HCT116 (cell line): ENCODE data around the gene ANO2. TPM values are rescaled to one million over a fixed set of nuclear protein-coding genes. Genes with fewer than 3 reads are reported as not detected.

Experiments used
- ATAC-seq: fragments of 200-7000 bp; cut with Tn5 transposase; 2 replicates; pipeline ENCODE4 v1.9.1; 2020; ENCODE audit warnings: mild to moderate bottlenecking, moderate library complexity
- BruUV-seq: library from RNA; stranded (reverse); fragments of 400-500 nt; replicated peaks from 2 replicates; lab custom pipeline; 2021; lab: Mats Ljungman, UMichigan
- CTCF ChIA-PET: fragments of 300-600 bp; sonication (Branson Sonifier 250); formaldehyde crosslinking; loops from one replicate; lab custom pipeline; 2021; ENCODE audit warnings: antibody characterized with exemption; lab: Charles Lee
- POLR2A ChIA-PET: fragments of 300-600, 350-600 bp; sonication (Branson Sonifier 250); formaldehyde crosslinking; loops from one replicate; lab custom pipeline; 2021; ENCODE audit warnings: antibody characterized with exemption; lab: Charles Lee
- RAD21 ChIA-PET, 2 experiments: fragments of 300-600 bp; sonication (Branson Sonifier 250); formaldehyde crosslinking; loops; one replicate each; lab custom pipeline; 2023; ENCODE audit warnings: low total read pairs in 2 of 2; ENCODE audit not compliant: uncharacterized antibody in 2 of 2, unreplicated experiment in 2 of 2, low non-redundant PET in 1 of 2; lab: Charles Lee
- DNase-seq: peaks from one replicate; pipeline ENCODE4 v3.0.0-alpha.2; 2010; ENCODE audit warnings: low read depth, low spot score
- H2AFZ ChIP-seq: fragments of 200-600 bp; shearing (Covaris generic), sonication (generic); 2 replicates; pipeline ENCODE4 v1.6.1; 2017; ENCODE audit warnings: low read depth, mixed run types, mixed read lengths, antibody characterized with exemption, low read length; ENCODE audit not compliant: poor library complexity, severe bottlenecking
- H3K27ac ChIP-seq: 2 replicates; pipeline ENCODE4 v1.5.1; 2012; ENCODE audit warnings: low read depth, low read length
- H3K27me3 ChIP-seq: fragments of 200-600 bp; sonication (generic); 2 replicates; pipeline ENCODE4 v1.6.1; 2016; ENCODE audit warnings: mixed run types, low read length, mixed read lengths; ENCODE audit not compliant: insufficient read depth
- H3K36me3 ChIP-seq, 2 experiments: fragments of 200-500 bp in 1 of 2; fragments of 200-600 bp in 1 of 2; sonication (Bioruptor generic) in 1 of 2; sonication (generic) in 1 of 2; 2 replicates each; pipeline versions ENCODE4 v1.5.1 to v1.6.1; 2014 to 2016; ENCODE audit warnings: low read length in 2 of 2, inconsistent platforms in 1 of 2, mixed read lengths in 1 of 2, mixed run types in 1 of 2; ENCODE audit not compliant: insufficient read depth in 2 of 2, control insufficient read depth in 1 of 2
- H3K4me1 ChIP-seq, 2 experiments: fragments of 200-600 bp in 1 of 2; sonication (generic) in 1 of 2; 2 replicates each; pipeline versions ENCODE4 v1.5.1 to v1.6.1; 2012 to 2017; ENCODE audit warnings: low read length in 2 of 2, inconsistent platforms in 1 of 2, mild to moderate bottlenecking in 1 of 2, mixed read lengths in 1 of 2, mixed run types in 1 of 2, moderate library complexity in 1 of 2; ENCODE audit not compliant: insufficient read depth in 2 of 2, control insufficient read depth in 1 of 2
- H3K4me2 ChIP-seq: fragments of 200-600 bp; sonication (generic); 2 replicates; pipeline ENCODE4 v1.6.1; 2017; ENCODE audit warnings: mixed run types, low read length, mixed read lengths
- H3K4me3 ChIP-seq, 2 experiments: fragments of 200-600 bp in 1 of 2; sonication (generic) in 1 of 2; replicated peaks in 1 of 2; 2 replicates each; pipeline ENCODE4 v1.5.1; 2011 to 2016; ENCODE audit warnings: low read length in 2 of 2, control low read depth in 1 of 2, low read depth in 1 of 2, mild to moderate bottlenecking in 1 of 2, mixed read lengths in 1 of 2, mixed run types in 1 of 2
- H3K79me2 ChIP-seq: fragments of 200-600 bp; sonication (generic); 2 replicates; pipeline ENCODE4 v1.6.1; 2017; ENCODE audit warnings: mild to moderate bottlenecking, mixed run types, low read length, moderate library complexity, mixed read lengths; ENCODE audit not compliant: insufficient read depth
- H3K9ac ChIP-seq: fragments of 200-600 bp; sonication (generic); 2 replicates; pipeline ENCODE4 v1.6.1; 2016; ENCODE audit warnings: low read length, mixed read lengths
- H3K9me2 ChIP-seq: fragments of 200-600 bp; sonication (generic), shearing (Covaris generic); 2 replicates; pipeline ENCODE4 v1.6.1; 2017; ENCODE audit warnings: mixed run types, mild to moderate bottlenecking, moderate library complexity; ENCODE audit not compliant: insufficient read depth
- H3K9me3 ChIP-seq, 2 experiments: fragments of 200-500 bp in 1 of 2; fragments of 200-600 bp in 1 of 2; sonication (Bioruptor generic) in 1 of 2; sonication (generic) in 1 of 2; 2 replicates each; pipeline ENCODE4 v1.6.1; 2014 to 2017; ENCODE audit warnings: low read length in 2 of 2, mixed read lengths in 2 of 2, inconsistent platforms in 1 of 2, low read depth in 1 of 2, mild to moderate bottlenecking in 1 of 2, mixed run types in 1 of 2, moderate library complexity in 1 of 2; ENCODE audit not compliant: control insufficient read depth in 1 of 2, insufficient read depth in 1 of 2
- H4K20me1 ChIP-seq: fragments of 200-600 bp; sonication (generic), shearing (Covaris generic); 2 replicates; pipeline ENCODE4 v1.6.1; 2017; ENCODE audit warnings: mixed run types, mild to moderate bottlenecking, moderate library complexity; ENCODE audit not compliant: insufficient read depth
- CTCF ChIP-seq, 3 experiments: fragments of 200-600 bp in 1 of 3; sonication (generic) in 1 of 3; IDR thresholded peaks in 2 of 3; conservative IDR thresholded peaks in 1 of 3; 2 replicates each; pipeline ENCODE4 v1.5.1; 2012 to 2017; ENCODE audit warnings: low read depth in 2 of 3, low read length in 2 of 3, antibody characterized with exemption in 1 of 3, borderline replicate concordance in 1 of 3, control low read depth in 1 of 3, mild to moderate bottlenecking in 1 of 3, mixed read lengths in 1 of 3, mixed run types in 1 of 3, moderate library complexity in 1 of 3; ENCODE audit not compliant: insufficient read depth in 1 of 3
- ELF1 ChIP-seq: IDR thresholded peaks from 2 replicates; pipeline ENCODE4 v1.6.1; 2012; ENCODE audit warnings: low read depth, borderline replicate concordance
- FOSL1 ChIP-seq: IDR thresholded peaks from 2 replicates; pipeline ENCODE4 v1.6.1; 2012; ENCODE audit warnings: low read depth
- MAX ChIP-seq: IDR thresholded peaks from 2 replicates; pipeline ENCODE4 v1.6.1; 2012
- POLR2AphosphoS5 ChIP-seq: IDR thresholded peaks from 2 replicates; pipeline ENCODE4 v1.6.1; 2011; ENCODE audit warnings: mild to moderate bottlenecking, low read depth, low read length, moderate library complexity
- REST ChIP-seq: IDR thresholded peaks from 2 replicates; pipeline ENCODE4 v1.6.1; 2012; ENCODE audit warnings: low read depth
- SRF ChIP-seq: IDR thresholded peaks from 2 replicates; pipeline ENCODE4 v1.6.1; 2012; ENCODE audit warnings: low read depth
- ZBTB33 ChIP-seq: IDR thresholded peaks from 2 replicates; pipeline ENCODE4 v1.6.1; 2011; ENCODE audit warnings: mild to moderate bottlenecking, low read length, moderate library complexity; ENCODE audit not compliant: insufficient replicate concordance; ENCODE audit errors: extremely low read depth
- ZFX ChIP-seq: fragments of 450-650 bp; IDR thresholded peaks from 2 replicates; pipeline ENCODE4 v1.6.1; 2017
- ZNF274 ChIP-seq: fragments of 200-500 bp; sonication (Bioruptor generic); IDR thresholded peaks from 2 replicates; pipeline ENCODE4 v1.6.1; 2014; ENCODE audit warnings: mild to moderate bottlenecking, low read depth, low read length, inconsistent platforms
- intact Hi-C: fragments of 100-400 bp; cut with micrococcal nuclease; formaldehyde crosslinking; loops from 2 replicates; pipeline ENCODE4 v1.10.0; 2022
- total RNA-seq: library from RNA; stranded (reverse); gene quantifications from one replicate; pipeline ENCODE4 v1.2.1, GENCODE V29; 2021; ENCODE audit not compliant: unreplicated experiment

The ANO2 gene
- total RNA-seq, 1 experiment from 2014 or later: not detected

GRCh38 chr12:5689773-5690172 lies 255.3 kb downstream of the ANO2 start:
- Histone ChIP-seq H3K79me2 (no peaks in the 10 kb centered on the region), H3K9ac (no peak overlapping the region), H3K4me2 (no peak overlapping the region), H3K9me2 (no peaks in the 10 kb centered on the region), H3K4me3 (no peak overlapping the region), H2AFZ (no peak overlapping the region), H3K4me1 (peaks cover 0 to under 1% of the 10 kb centered on the region in 2 experiments; a peak in 1 of 4 replicates), H3K27ac (no peak overlapping the region), H3K27me3 (peaks cover 9% of the 10 kb centered on the region; the same call in 1 of the 2 replicates), H4K20me1 (no peaks in the 10 kb centered on the region), H3K36me3 (no peaks in the 10 kb centered on the region), H3K9me3 (no peaks in the 10 kb centered on the region)
- DNase-seq: peak; percentile 6
- peak; percentile 66; the same call in 1 of the 2 replicates for ATAC-seq
- ChIA-PET POLR2A (no interaction called here), RAD21 (no interaction called here), CTCF (no interaction called here)
- TF ChIP-seq ZNF274 (no peak), CTCF (IDR thresholded peaks at IDR 0.05 in 2 of 3, conservative IDR thresholded peaks at IDR 0.05 in 1 of 3; ENCODE audit: borderline replicate concordance in 1 of 3, insufficient read depth in 1 of 3, low read depth in 2 of 3, low read length in 2 of 3) (peak in 2 of 3 experiments; percentile 22 to 34; a peak in 3 of 6 replicates), FOSL1 (no peak)
- no TSS peak for BruUV-seq
- intact Hi-C loops: no loop called here

GRCh38 chr12:5688226-5688625 lies 256.8 kb downstream of the ANO2 start:
- Histone ChIP-seq H3K4me3 (no peak overlapping the region), H3K9me3 (no peaks in the 10 kb centered on the region), H3K79me2 (no peaks in the 10 kb centered on the region), H3K4me2 (no peak overlapping the region), H3K9ac (no peak overlapping the region), H4K20me1 (no peaks in the 10 kb centered on the region), H3K9me2 (no peaks in the 10 kb centered on the region), H3K27me3 (peaks cover 14% of the 10 kb centered on the region; the same call in 1 of the 2 replicates), H3K27ac (no peak overlapping the region), H3K36me3 (no peaks in the 10 kb centered on the region), H3K4me1 (no peaks in the 10 kb centered on the region), H2AFZ (no peak overlapping the region)
- POLR2A ChIA-PET: no interaction called here
- BruUV-seq: no TSS peak
- DNase-seq (no peak), ATAC-seq (no peak)
- RAD21 ChIA-PET: no interaction called here
- intact Hi-C loops: no loop called here
- CTCF ChIA-PET: no interaction called here
- no peak for TF ChIP-seq ZBTB33
- no peak for TF ChIP-seq FOSL1
- no peak for TF ChIP-seq SRF
- no peak for TF ChIP-seq ELF1
- TF ChIP-seq ZFX: no peak
- no peak for TF ChIP-seq POLR2AphosphoS5
- TF ChIP-seq MAX: no peak
- TF ChIP-seq REST: no peak
